MCF 10A (cell line): Measurements from ENCODE around the gene PRKN. TPM values are rescaled to one million over a fixed set of nuclear protein-coding genes. Genes with fewer than 3 reads are reported as not detected.

Experiments used
- BruUV-seq: library from RNA; stranded (reverse); fragments of 400-500 nt; replicated peaks from 2 replicates; lab custom pipeline; 2021; lab: Mats Ljungman, UMichigan
- CTCF ChIA-PET: fragments of 300-600 bp; sonication (Branson Sonifier 250); formaldehyde crosslinking; extraction: SDS; loops from one replicate; lab custom pipeline; 2021; ENCODE audit warnings: antibody characterized with exemption, inconsistent platforms; lab: Yijun Ruan, JAX
- POLR2A ChIA-PET: fragments of 300-600, 350-650 bp; sonication (Branson Sonifier 250); formaldehyde crosslinking; extraction: SDS; loops from one replicate; lab custom pipeline; 2020; ENCODE audit warnings: antibody characterized with exemption, inconsistent platforms; lab: Yijun Ruan, JAX
- DNase-seq: peaks from one replicate; pipeline ENCODE4 v3.0.0-alpha.2; 2018; ENCODE audit not compliant: unreplicated experiment
- H3K27ac Mint-ChIP-seq: one replicate; pipeline ENCODE4 v1.8.0; 2022; ENCODE audit warnings: mild to moderate bottlenecking, low read depth, mixed read lengths; ENCODE audit not compliant: unreplicated experiment
- H3K27me3 Mint-ChIP-seq: one replicate; pipeline ENCODE4 v1.8.0; 2022; ENCODE audit warnings: mixed read lengths; ENCODE audit not compliant: insufficient read depth, unreplicated experiment
- H3K36me3 Mint-ChIP-seq: one replicate; pipeline ENCODE4 v1.8.0; 2022; ENCODE audit warnings: mild to moderate bottlenecking, moderate library complexity, mixed read lengths; ENCODE audit not compliant: insufficient read depth, unreplicated experiment
- H3K4me1 Mint-ChIP-seq: one replicate; pipeline ENCODE4 v1.8.0; 2022; ENCODE audit warnings: mixed read lengths; ENCODE audit not compliant: insufficient read depth, unreplicated experiment
- H3K4me3 Mint-ChIP-seq: one replicate; pipeline ENCODE4 v1.8.0; 2022; ENCODE audit warnings: mild to moderate bottlenecking, moderate library complexity, mixed read lengths; ENCODE audit not compliant: unreplicated experiment
- H3K9me3 Mint-ChIP-seq: one replicate; pipeline ENCODE4 v1.8.0; 2022; ENCODE audit warnings: mixed read lengths; ENCODE audit not compliant: unreplicated experiment
- intact Hi-C: fragments of 100-400 bp; cut with micrococcal nuclease; formaldehyde crosslinking; loops from 2 replicates; pipeline ENCODE4 v1.14.1; 2022
- total RNA-seq: library from RNA; stranded (reverse); gene quantifications from 2 replicates; pipeline ENCODE4 v1.2.3, GENCODE V29; 2022
- TF ChIP-seq, protein P1 (sequence below): fragments of 200-600 bp; IDR thresholded peaks from one replicate; pipeline ENCODE4 v1.8.0; 2022; ENCODE audit warnings: antibody characterized with exemption, mild to moderate bottlenecking; ENCODE audit not compliant: unreplicated experiment

Gene PRKN
- total RNA-seq, 1 experiment from 2014 or later: 2.5 TPM

DNA sequence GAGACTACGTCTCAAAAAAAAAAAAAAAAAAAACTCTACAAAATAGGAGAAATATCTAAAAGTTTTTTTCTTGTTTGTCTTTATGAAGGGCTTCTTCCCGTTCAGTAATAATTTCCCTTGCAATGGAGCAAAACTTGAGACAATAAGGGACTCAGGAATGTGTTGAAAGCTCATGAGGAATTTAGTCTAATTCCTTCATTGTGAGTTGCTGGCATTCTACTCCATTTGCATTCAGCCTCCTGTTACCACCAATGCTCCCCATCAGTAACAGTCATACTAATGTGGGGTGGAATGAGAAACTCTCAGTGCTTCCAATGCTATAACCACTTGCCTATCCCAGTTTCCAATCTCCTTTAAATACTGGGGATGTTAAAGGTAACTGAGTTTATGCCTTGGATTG, 877.0 kb downstream of the PRKN start:
- TF ChIP-seq, protein P1, sequence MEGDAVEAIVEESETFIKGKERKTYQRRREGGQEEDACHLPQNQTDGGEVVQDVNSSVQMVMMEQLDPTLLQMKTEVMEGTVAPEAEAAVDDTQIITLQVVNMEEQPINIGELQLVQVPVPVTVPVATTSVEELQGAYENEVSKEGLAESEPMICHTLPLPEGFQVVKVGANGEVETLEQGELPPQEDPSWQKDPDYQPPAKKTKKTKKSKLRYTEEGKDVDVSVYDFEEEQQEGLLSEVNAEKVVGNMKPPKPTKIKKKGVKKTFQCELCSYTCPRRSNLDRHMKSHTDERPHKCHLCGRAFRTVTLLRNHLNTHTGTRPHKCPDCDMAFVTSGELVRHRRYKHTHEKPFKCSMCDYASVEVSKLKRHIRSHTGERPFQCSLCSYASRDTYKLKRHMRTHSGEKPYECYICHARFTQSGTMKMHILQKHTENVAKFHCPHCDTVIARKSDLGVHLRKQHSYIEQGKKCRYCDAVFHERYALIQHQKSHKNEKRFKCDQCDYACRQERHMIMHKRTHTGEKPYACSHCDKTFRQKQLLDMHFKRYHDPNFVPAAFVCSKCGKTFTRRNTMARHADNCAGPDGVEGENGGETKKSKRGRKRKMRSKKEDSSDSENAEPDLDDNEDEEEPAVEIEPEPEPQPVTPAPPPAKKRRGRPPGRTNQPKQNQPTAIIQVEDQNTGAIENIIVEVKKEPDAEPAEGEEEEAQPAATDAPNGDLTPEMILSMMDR: no peak
- BruUV-seq: no TSS peak
- POLR2A ChIA-PET: no interaction called here
- no peak overlapping the region for H3K27ac Mint-ChIP-seq
- H3K9me3 Mint-ChIP-seq: no peaks in the 10 kb centered on the region
- no peaks in the 10 kb centered on the region for H3K36me3 Mint-ChIP-seq
- DNase-seq: no peak
- CTCF ChIA-PET: no interaction called here
- H3K4me1 Mint-ChIP-seq: no peaks in the 10 kb centered on the region
- intact Hi-C loops: no loop called here
- H3K27me3 Mint-ChIP-seq: no peaks in the 10 kb centered on the region
- H3K4me3 Mint-ChIP-seq: no peak overlapping the region

DNA sequence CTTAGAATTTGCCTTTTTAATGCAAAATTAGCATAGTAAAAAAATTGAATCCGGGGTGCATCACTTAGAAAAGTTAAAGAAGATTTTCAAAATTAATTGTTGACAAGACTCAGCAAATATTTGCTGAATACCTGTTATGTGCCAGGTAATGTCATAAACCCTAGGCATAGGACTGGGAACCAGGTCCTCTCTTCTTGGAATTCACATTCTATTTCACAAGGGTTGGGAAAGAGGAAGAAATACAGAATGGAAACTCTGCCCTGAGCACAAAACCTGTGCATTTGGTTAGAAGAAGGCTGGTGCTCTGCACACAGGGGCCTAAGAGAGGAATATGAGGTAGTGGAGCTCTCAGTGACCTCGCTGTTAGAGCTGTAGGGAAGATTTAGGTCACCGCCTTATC, 879.9 kb downstream of the PRKN start:
- Mint-ChIP-seq H3K4me3 (no peak overlapping the region), H3K9me3 (no peaks in the 10 kb centered on the region), H3K27ac (no peak overlapping the region), H3K4me1 (no peaks in the 10 kb centered on the region), H3K36me3 (no peaks in the 10 kb centered on the region), H3K27me3 (no peaks in the 10 kb centered on the region)
- intact Hi-C loops: no loop called here
- TF ChIP-seq, protein P1: no peak
- CTCF ChIA-PET: no interaction called here
- no peak for DNase-seq
- BruUV-seq: no TSS peak
- POLR2A ChIA-PET: interaction anchor here (0.6 kb wide), 1 partner anchor 9 kb away, joined by 3 read pairs; no protein-coding TSS in a partner anchor

DNA sequence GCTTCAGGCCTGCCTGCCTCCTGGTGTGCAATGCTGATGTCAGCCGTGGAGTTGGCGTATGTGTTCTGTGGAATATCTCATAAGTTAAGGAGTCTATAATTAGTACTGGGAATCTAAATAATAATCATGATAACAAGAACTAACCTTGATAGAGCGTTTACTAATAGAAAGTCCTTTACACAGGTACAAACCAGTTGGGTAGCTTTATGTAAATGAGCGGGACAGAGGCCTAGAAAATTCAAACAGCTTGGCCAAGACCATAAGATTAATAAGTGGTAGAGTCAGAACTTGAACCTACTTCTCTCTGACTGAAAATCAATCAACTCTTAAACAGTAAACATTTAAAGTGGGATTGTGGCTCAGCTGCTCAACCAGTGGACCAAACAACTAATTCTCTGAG, 882.8 kb downstream of the PRKN start:
- BruUV-seq: no TSS peak
- Mint-ChIP-seq H3K4me3 (no peak overlapping the region), H3K9me3 (no peaks in the 10 kb centered on the region), H3K27ac (no peak overlapping the region), H3K27me3 (no peaks in the 10 kb centered on the region), H3K4me1 (no peaks in the 10 kb centered on the region), H3K36me3 (no peaks in the 10 kb centered on the region)
- POLR2A ChIA-PET: no interaction called here
- TF ChIP-seq, protein P1: no peak
- DNase-seq: no peak
- intact Hi-C loops: no loop called here
- CTCF ChIA-PET: no interaction called here

DNA sequence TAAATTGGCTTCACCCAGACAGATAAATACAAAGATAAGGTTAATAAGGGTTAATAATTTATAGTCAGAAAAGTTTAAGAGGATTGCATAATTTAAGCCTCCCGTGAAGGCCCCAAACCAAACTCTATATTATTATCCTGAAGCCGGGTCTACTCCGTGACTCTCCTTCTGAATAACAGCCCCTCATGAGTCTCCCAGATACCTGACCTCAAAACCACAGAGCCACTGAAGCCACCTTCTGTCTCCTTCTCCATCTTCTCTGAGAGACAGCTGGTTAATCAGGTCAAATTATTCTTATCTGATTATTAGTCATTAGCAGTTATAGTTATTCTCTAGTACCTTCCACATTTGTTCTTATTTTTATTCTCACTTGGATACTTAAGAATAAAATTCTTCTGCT, 884.5 kb downstream of the PRKN start:
- Mint-ChIP-seq H3K27me3 (no peaks in the 10 kb centered on the region), H3K9me3 (no peaks in the 10 kb centered on the region), H3K27ac (no peak overlapping the region), H3K36me3 (no peaks in the 10 kb centered on the region), H3K4me3 (no peak overlapping the region), H3K4me1 (no peaks in the 10 kb centered on the region)
- DNase-seq: no peak
- TF ChIP-seq, protein P1: no peak
- intact Hi-C loops: no loop called here
- no TSS peak for BruUV-seq
- ChIA-PET POLR2A (no interaction called here), CTCF (interaction anchor here (0.7 kb wide), 1 partner anchor 1128 kb away, joined by 3 read pairs; no protein-coding TSS in a partner anchor)
